HEK293 (cell line): ENCODE data around the gene EDAR.

Source experiments
- CTCF ChIA-PET: fragments of 350-600 bp; formaldehyde crosslinking; extraction: SDS; loops from one replicate; lab custom pipeline; 2021; ENCODE audit warnings: antibody characterized with exemption; lab: Yijun Ruan, JAX
- POLR2A ChIA-PET: fragments of 300-600 bp; formaldehyde crosslinking; extraction: SDS; loops from one replicate; lab custom pipeline; 2020; ENCODE audit warnings: antibody characterized with exemption, inconsistent platforms; lab: Yijun Ruan, JAX
- H3K27ac ChIP-seq: fragments of 200-500 bp; sonication (Bioruptor generic); 2 replicates; pipeline ENCODE4 v1.5.1; 2014; ENCODE audit warnings: low read depth, low read length, control low read depth, inconsistent platforms; ENCODE audit errors: extremely low read depth
- H3K36me3 ChIP-seq, 2 experiments: fragments of 200-500 bp in 1 of 2; sonication (Bioruptor generic) in 1 of 2; 1 replicate in 1 of 2; 2 replicates in 1 of 2; pipeline ENCODE4 v1.5.1; 2014 to 2017; ENCODE audit warnings: inconsistent platforms in 2 of 2, low read length in 2 of 2; ENCODE audit not compliant: control insufficient read depth in 2 of 2, insufficient read depth in 1 of 2
- H3K4me1 ChIP-seq: fragments of 200-500 bp; sonication (Bioruptor generic); 2 replicates; pipeline ENCODE4 v1.5.1; 2014; ENCODE audit warnings: mild to moderate bottlenecking, low read length, inconsistent platforms; ENCODE audit not compliant: control insufficient read depth, insufficient read depth
- H3K4me3 ChIP-seq: 2 replicates; pipeline ENCODE4 v1.5.1; 2011; ENCODE audit warnings: low read depth, mild to moderate bottlenecking, control low read depth, low read length, moderate library complexity
- H3K9me3 ChIP-seq: fragments of 200-500 bp; sonication (Bioruptor generic); 2 replicates; pipeline ENCODE4 v1.5.1; 2014; ENCODE audit warnings: low read depth, low read length, inconsistent platforms; ENCODE audit not compliant: control insufficient read depth, insufficient read depth
- KLF17 ChIP-seq: fragments of 450-650 bp; formaldehyde crosslinking; IDR thresholded peaks from 2 replicates; pipeline ENCODE4 v1.5.1; 2016; ENCODE audit warnings: missing biosample characterization, missing genetic modification characterization
- REPIN1 ChIP-seq: fragments of 450-650 bp; formaldehyde crosslinking; IDR thresholded peaks from 2 replicates; pipeline ENCODE4 v1.5.1; 2017; ENCODE audit warnings: missing biosample characterization, missing genetic modification characterization, low read depth
- ZFHX2 ChIP-seq: fragments of 450-650 bp; formaldehyde crosslinking; conservative IDR thresholded peaks from 2 replicates; pipeline ENCODE4 v1.5.1; 2016; ENCODE audit warnings: missing biosample characterization, missing genetic modification characterization
- ZNF138 ChIP-seq: fragments of 450-650 bp; formaldehyde crosslinking; IDR thresholded peaks from 2 replicates; pipeline ENCODE4 v1.5.1; 2016; ENCODE audit warnings: missing biosample characterization, missing genetic modification characterization, borderline replicate concordance
- ZNF174 ChIP-seq: fragments of 450-650 bp; formaldehyde crosslinking; IDR thresholded peaks from 2 replicates; pipeline ENCODE4 v1.5.0; 2017; ENCODE audit warnings: missing biosample characterization, mild to moderate bottlenecking, missing genetic modification characterization
- ZNF19 ChIP-seq: fragments of 450-650 bp; formaldehyde crosslinking; IDR thresholded peaks from 2 replicates; pipeline ENCODE4; 2016; ENCODE audit warnings: missing biosample characterization, missing genetic modification characterization, low read depth
- ZNF341 ChIP-seq: fragments of 450-650 bp; formaldehyde crosslinking; IDR thresholded peaks from 2 replicates; pipeline ENCODE4; 2016; ENCODE audit warnings: low read depth, missing biosample characterization, missing genetic modification characterization
- ZNF350 ChIP-seq: fragments of 450-650 bp; formaldehyde crosslinking; IDR thresholded peaks from 2 replicates; pipeline ENCODE4 v1.5.0; 2017; ENCODE audit warnings: missing biosample characterization, mild to moderate bottlenecking, missing genetic modification characterization
- ZNF416 ChIP-seq: fragments of 450-650 bp; formaldehyde crosslinking; IDR thresholded peaks from 2 replicates; pipeline ENCODE4 v1.5.1; 2016; ENCODE audit warnings: missing biosample characterization, missing genetic modification characterization
- ZNF423 ChIP-seq: fragments of 450-650 bp; formaldehyde crosslinking; IDR thresholded peaks from 2 replicates; pipeline ENCODE4 v1.5.1; 2016; ENCODE audit warnings: missing biosample characterization, missing genetic modification characterization
- ZNF549 ChIP-seq: fragments of 450-650 bp; IDR thresholded peaks from 2 replicates; pipeline ENCODE4 v1.5.1; 2018; ENCODE audit warnings: missing biosample characterization, missing genetic modification characterization, mild to moderate bottlenecking, inconsistent platforms, moderate library complexity
- ZNF596 ChIP-seq: fragments of 450-650 bp; IDR thresholded peaks from 2 replicates; pipeline ENCODE4 v1.5.0; 2018; ENCODE audit warnings: missing biosample characterization, mild to moderate bottlenecking, missing genetic modification characterization, moderate library complexity
- TF ChIP-seq, protein P1 (sequence below): fragments of 450-650 bp; formaldehyde crosslinking; IDR thresholded peaks from 2 replicates; pipeline ENCODE4 v1.5.0; 2017; ENCODE audit warnings: missing biosample characterization, missing genetic modification characterization, borderline replicate concordance
- TF ChIP-seq, protein P2 (sequence below): fragments of 450-650 bp; formaldehyde crosslinking; IDR thresholded peaks from 2 replicates; pipeline ENCODE4 v1.5.1; 2017; ENCODE audit warnings: missing biosample characterization, mild to moderate bottlenecking, missing genetic modification characterization, moderate library complexity
- TF ChIP-seq, protein P3 (sequence below): fragments of 450-650 bp; formaldehyde crosslinking; IDR thresholded peaks from 2 replicates; pipeline ENCODE4 v1.5.1; 2017; ENCODE audit warnings: missing biosample characterization, missing genetic modification characterization

EDAR gene

DNA sequence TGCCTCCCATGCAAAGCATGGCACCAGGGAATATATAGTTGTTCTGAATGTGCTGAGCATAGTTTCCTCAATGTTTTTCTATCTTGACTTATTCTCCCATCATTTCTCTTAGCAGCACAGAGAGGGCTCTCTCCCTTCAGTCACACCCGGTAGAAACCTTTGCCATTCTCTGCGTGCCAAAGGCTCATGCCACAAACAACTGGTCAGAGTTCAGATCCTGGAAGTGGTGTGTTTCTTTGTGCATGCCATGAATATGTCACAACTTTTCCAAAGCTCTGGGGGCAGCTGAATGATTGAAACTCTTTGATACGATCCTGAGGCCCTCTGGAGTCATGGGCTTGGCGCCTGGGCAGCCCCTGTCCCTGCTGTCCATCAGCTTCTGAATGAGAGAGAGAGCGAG, 28.0 kb upstream of the EDAR start (continued):
- TF ChIP-seq, protein P1, sequence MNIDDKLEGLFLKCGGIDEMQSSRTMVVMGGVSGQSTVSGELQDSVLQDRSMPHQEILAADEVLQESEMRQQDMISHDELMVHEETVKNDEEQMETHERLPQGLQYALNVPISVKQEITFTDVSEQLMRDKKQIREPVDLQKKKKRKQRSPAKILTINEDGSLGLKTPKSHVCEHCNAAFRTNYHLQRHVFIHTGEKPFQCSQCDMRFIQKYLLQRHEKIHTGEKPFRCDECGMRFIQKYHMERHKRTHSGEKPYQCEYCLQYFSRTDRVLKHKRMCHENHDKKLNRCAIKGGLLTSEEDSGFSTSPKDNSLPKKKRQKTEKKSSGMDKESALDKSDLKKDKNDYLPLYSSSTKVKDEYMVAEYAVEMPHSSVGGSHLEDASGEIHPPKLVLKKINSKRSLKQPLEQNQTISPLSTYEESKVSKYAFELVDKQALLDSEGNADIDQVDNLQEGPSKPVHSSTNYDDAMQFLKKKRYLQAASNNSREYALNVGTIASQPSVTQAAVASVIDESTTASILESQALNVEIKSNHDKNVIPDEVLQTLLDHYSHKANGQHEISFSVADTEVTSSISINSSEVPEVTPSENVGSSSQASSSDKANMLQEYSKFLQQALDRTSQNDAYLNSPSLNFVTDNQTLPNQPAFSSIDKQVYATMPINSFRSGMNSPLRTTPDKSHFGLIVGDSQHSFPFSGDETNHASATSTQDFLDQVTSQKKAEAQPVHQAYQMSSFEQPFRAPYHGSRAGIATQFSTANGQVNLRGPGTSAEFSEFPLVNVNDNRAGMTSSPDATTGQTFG (tag by site-specific recombination), result no peak

- Histone ChIP-seq H3K4me1 (peaks cover 7% of the 10 kb centered on the region), H3K27ac (no peak overlapping the region), H3K4me3 (no peak overlapping the region), H3K9me3 (no peaks in the 10 kb centered on the region), H3K36me3 (no peaks in the 10 kb centered on the region)
- no peak for TF ChIP-seq ZNF596 (tag by site-specific recombination)
- no peak for TF ChIP-seq ZNF423
- no peak for TF ChIP-seq ZNF549
- TF ChIP-seq ZNF350 (tag by site-specific recombination), result no peak
- ChIA-PET CTCF (no interaction called here), POLR2A (no interaction called here)
Observed at GRCh38 chr2:109016376-109016775, 27.4 kb upstream of the EDAR start.

DNA sequence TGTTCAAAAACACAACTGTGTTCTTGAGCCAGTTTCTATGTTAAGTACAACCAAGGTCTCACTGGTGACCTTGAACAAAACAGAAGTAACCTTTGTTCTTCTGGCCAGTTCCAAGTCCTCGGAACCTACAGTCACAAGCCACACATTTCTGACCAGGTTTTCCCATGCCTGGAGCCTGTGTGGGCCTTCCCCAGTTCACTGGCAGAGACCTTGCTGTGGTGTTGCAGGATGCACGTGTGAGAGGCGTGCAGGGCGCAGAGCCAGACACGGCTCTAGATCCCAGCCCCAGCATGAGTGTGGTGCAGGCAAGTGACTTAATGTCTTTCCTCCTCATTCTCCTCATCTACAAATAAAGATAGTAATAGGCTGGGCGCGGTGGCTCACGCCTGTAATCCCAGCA, 25.5 kb upstream of the EDAR start:
- POLR2A ChIA-PET, result no interaction called here
- Histone ChIP-seq H3K36me3 (no peaks in the 10 kb centered on the region), H3K4me3 (no peak overlapping the region), H3K4me1 (no peaks in the 10 kb centered on the region), H3K9me3 (no peaks in the 10 kb centered on the region), H3K27ac (no peak overlapping the region)
- TF ChIP-seq REPIN1 (tag by site-specific recombination) (no peak), ZNF19 (no peak), KLF17 (tag by site-specific recombination) (no peak), ZFHX2 (no peak), ZNF174 (no peak), ZNF416 (tag by site-specific recombination) (no peak), ZNF138 (no peak), ZNF341 (tag by site-specific recombination) (no peak), ZNF596 (tag by site-specific recombination) (no peak)
- TF ChIP-seq, protein P2, sequence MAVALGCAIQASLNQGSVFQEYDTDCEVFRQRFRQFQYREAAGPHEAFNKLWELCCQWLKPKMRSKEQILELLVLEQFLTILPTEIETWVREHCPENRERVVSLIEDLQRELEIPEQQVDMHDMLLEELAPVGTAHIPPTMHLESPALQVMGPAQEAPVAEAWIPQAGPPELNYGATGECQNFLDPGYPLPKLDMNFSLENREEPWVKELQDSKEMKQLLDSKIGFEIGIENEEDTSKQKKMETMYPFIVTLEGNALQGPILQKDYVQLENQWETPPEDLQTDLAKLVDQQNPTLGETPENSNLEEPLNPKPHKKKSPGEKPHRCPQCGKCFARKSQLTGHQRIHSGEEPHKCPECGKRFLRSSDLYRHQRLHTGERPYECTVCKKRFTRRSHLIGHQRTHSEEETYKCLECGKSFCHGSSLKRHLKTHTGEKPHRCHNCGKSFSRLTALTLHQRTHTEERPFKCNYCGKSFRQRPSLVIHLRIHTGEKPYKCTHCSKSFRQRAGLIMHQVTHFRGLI (tag by site-specific recombination), result no peak
- TF ChIP-seq, protein P3, sequence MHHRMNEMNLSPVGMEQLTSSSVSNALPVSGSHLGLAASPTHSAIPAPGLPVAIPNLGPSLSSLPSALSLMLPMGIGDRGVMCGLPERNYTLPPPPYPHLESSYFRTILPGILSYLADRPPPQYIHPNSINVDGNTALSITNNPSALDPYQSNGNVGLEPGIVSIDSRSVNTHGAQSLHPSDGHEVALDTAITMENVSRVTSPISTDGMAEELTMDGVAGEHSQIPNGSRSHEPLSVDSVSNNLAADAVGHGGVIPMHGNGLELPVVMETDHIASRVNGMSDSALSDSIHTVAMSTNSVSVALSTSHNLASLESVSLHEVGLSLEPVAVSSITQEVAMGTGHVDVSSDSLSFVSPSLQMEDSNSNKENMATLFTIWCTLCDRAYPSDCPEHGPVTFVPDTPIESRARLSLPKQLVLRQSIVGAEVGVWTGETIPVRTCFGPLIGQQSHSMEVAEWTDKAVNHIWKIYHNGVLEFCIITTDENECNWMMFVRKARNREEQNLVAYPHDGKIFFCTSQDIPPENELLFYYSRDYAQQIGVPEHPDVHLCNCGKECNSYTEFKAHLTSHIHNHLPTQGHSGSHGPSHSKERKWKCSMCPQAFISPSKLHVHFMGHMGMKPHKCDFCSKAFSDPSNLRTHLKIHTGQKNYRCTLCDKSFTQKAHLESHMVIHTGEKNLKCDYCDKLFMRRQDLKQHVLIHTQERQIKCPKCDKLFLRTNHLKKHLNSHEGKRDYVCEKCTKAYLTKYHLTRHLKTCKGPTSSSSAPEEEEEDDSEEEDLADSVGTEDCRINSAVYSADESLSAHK (tag by site-specific recombination), result no peak
- CTCF ChIA-PET, result no interaction called here
